Measurements from ENCODE around the gene STRADA.
A peak's percentile ranks its signal among the peaks of the same experiment; 100 is the strongest.

Gene STRADA

DNA sequence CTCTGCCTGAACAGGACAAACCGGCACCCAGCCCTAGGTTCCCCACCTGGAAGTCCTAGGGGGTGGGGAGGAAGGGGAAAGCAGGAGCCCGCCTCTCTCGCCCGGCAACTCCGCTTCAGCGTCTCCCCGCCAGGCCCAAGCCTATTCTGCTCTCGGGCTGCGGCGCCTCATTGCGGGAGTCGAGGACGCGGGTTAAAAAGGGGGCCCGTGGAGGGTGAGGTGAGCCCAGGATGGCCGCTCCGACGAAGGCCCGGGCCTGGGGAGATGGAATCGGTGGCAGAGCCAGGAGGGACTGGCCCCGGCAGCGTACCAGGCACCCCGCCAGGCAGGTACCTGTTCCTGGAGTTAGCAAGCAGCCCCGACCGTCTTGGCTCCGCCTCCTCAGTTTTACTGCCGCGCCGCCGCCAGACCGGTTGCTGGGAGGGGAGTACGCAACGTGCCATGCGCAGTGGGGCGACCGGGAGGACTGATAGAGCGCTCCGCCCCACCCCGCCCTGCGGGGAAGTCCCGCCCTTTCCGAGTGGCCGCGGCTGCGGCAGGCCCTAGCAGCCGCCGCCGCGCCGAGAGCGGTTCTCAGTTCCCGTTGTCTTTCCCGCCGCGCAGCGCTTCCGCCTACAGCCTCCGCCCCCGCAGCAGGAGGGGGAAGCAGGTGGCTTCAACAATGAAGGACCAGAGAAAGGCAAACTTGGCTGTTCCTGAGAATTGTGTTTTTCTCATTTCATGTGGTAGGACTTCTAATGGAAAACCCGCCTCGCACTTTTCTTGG, at the start of gene STRADA:
Gene STRADA (minus strand): TSS at position 392 of the 766 bp plus-strand sequence. CDS start 13,430 bp downstream, outside the sequence.
- peak within 1 kb of the TSS; percentile 97 for H3K9ac ChIP-seq (ENCODE audit: low read length)
- peak; percentile 99 for DNase-seq (ENCODE audit: low read depth)
- H3K36me3 ChIP-seq (ENCODE audit: control insufficient read depth, insufficient read depth, low read length, severe bottlenecking) = peaks cover 21% of the 10 kb centered on the region
- no peaks in the 10 kb centered on the region for H3K27me3 ChIP-seq (replicated peaks; ENCODE audit: control insufficient read depth, insufficient read depth, low read length)
- peak within 1 kb of the TSS; percentile 97 for H3K4me3 ChIP-seq (ENCODE audit: low read length)
- H3K9me3 ChIP-seq (ENCODE audit: control insufficient read depth, low read length) = no peaks in the 10 kb centered on the region
- H3K4me1 ChIP-seq (ENCODE audit: control insufficient read depth, insufficient read depth, low read length) = peaks cover 12% of the 10 kb centered on the region

GRCh38 chr17:63790057-63790456, 48.5 kb upstream of the STRADA start:
- Histone ChIP-seq H3K9me3 (ENCODE audit: control insufficient read depth, low read length) (no peaks in the 10 kb centered on the region), H3K4me1 (ENCODE audit: control insufficient read depth, insufficient read depth, low read length) (peaks cover 11% of the 10 kb centered on the region), H3K27me3 (replicated peaks; ENCODE audit: control insufficient read depth, insufficient read depth, low read length) (no peaks in the 10 kb centered on the region), H3K9ac (ENCODE audit: low read length) (no peak overlapping the region), H3K36me3 (ENCODE audit: control insufficient read depth, insufficient read depth, low read length, severe bottlenecking) (peaks cover 80% of the 10 kb centered on the region), H3K4me3 (ENCODE audit: low read length) (no peak overlapping the region)
- no peak for DNase-seq (ENCODE audit: low read depth)

- Histone ChIP-seq H3K9ac (ENCODE audit: low read length) (no peak overlapping the region), H3K4me3 (ENCODE audit: low read length) (no peak overlapping the region), H3K27me3 (replicated peaks; ENCODE audit: control insufficient read depth, insufficient read depth, low read length) (no peaks in the 10 kb centered on the region), H3K4me1 (ENCODE audit: control insufficient read depth, insufficient read depth, low read length) (peaks cover 26% of the 10 kb centered on the region), H3K36me3 (ENCODE audit: control insufficient read depth, insufficient read depth, low read length, severe bottlenecking) (peaks cover 60% of the 10 kb centered on the region), H3K9me3 (ENCODE audit: control insufficient read depth, low read length) (no peaks in the 10 kb centered on the region)
- DNase-seq (ENCODE audit: low read depth) = no peak
These were observed 45.5 kb upstream of the STRADA start for GRCh38 chr17:63786971-63787711.

DNA sequence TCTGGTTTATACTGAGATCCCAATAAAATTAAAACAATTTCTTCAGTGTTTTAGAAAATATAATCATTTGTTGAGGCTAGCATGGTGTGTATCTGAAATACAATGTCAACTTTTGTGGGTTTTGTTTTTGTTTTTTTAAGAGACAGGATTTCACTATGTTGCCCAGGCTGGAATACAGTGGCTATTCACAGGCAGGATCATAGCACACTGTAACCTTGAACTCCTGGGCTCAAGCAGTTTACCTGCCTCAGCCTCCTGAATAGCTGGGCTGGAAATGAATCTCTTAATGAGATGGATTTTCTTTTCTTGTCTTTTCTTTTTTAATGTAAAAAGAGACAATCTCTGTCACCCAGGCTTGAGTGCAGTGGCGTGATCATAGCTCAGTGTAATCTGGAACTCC, 44.5 kb upstream of the STRADA start:
- no peak for DNase-seq (ENCODE audit: low read depth)
- Histone ChIP-seq H3K27me3 (replicated peaks; ENCODE audit: control insufficient read depth, insufficient read depth, low read length) (no peaks in the 10 kb centered on the region), H3K36me3 (ENCODE audit: control insufficient read depth, insufficient read depth, low read length, severe bottlenecking) (peaks cover 51% of the 10 kb centered on the region), H3K4me3 (ENCODE audit: low read length) (no peak overlapping the region), H3K4me1 (ENCODE audit: control insufficient read depth, insufficient read depth, low read length) (peaks cover 28% of the 10 kb centered on the region), H3K9me3 (ENCODE audit: control insufficient read depth, low read length) (no peaks in the 10 kb centered on the region), H3K9ac (ENCODE audit: low read length) (no peak overlapping the region)

- Histone ChIP-seq H3K4me3 (ENCODE audit: low read length) (no peak overlapping the region), H3K9me3 (ENCODE audit: control insufficient read depth, low read length) (no peaks in the 10 kb centered on the region), H3K9ac (ENCODE audit: low read length) (no peak overlapping the region), H3K4me1 (ENCODE audit: control insufficient read depth, insufficient read depth, low read length) (peaks cover 33% of the 10 kb centered on the region), H3K27me3 (replicated peaks; ENCODE audit: control insufficient read depth, insufficient read depth, low read length) (no peaks in the 10 kb centered on the region), H3K36me3 (ENCODE audit: control insufficient read depth, insufficient read depth, low read length, severe bottlenecking) (peaks cover 45% of the 10 kb centered on the region)
- peak; percentile 62 for DNase-seq (ENCODE audit: low read depth)
These were observed 44.0 kb upstream of the STRADA start for GRCh38 chr17:63785556-63785955.

GRCh38 chr17:63783522-63783921, 41.9 kb upstream of the STRADA start:
- DNase-seq (ENCODE audit: low read depth) = no peak
- Histone ChIP-seq H3K27me3 (replicated peaks; ENCODE audit: control insufficient read depth, insufficient read depth, low read length) (no peaks in the 10 kb centered on the region), H3K4me3 (ENCODE audit: low read length) (no peak overlapping the region), H3K36me3 (ENCODE audit: control insufficient read depth, insufficient read depth, low read length, severe bottlenecking) (peaks cover 27% of the 10 kb centered on the region), H3K9me3 (ENCODE audit: control insufficient read depth, low read length) (no peaks in the 10 kb centered on the region), H3K9ac (ENCODE audit: low read length) (no peak overlapping the region), H3K4me1 (ENCODE audit: control insufficient read depth, insufficient read depth, low read length) (peaks cover 38% of the 10 kb centered on the region)

- Histone ChIP-seq H3K27me3 (replicated peaks; ENCODE audit: control insufficient read depth, insufficient read depth, low read length) (no peaks in the 10 kb centered on the region), H3K36me3 (ENCODE audit: control insufficient read depth, insufficient read depth, low read length, severe bottlenecking) (peaks cover 20% of the 10 kb centered on the region), H3K9ac (ENCODE audit: low read length) (no peak overlapping the region), H3K4me3 (ENCODE audit: low read length) (peak overlapping the region; percentile 11), H3K4me1 (ENCODE audit: control insufficient read depth, insufficient read depth, low read length) (peaks cover 42% of the 10 kb centered on the region), H3K9me3 (ENCODE audit: control insufficient read depth, low read length) (no peaks in the 10 kb centered on the region)
- no peak for DNase-seq (ENCODE audit: low read depth)
These were observed 39.3 kb upstream of the STRADA start for GRCh38 chr17:63780928-63781327.

- Histone ChIP-seq H3K36me3 (ENCODE audit: control insufficient read depth, insufficient read depth, low read length, severe bottlenecking) (peaks cover 20% of the 10 kb centered on the region), H3K9me3 (ENCODE audit: control insufficient read depth, low read length) (no peaks in the 10 kb centered on the region), H3K4me1 (ENCODE audit: control insufficient read depth, insufficient read depth, low read length) (peaks cover 42% of the 10 kb centered on the region), H3K27me3 (replicated peaks; ENCODE audit: control insufficient read depth, insufficient read depth, low read length) (no peaks in the 10 kb centered on the region), H3K4me3 (ENCODE audit: low read length) (peak overlapping the region; percentile 11), H3K9ac (ENCODE audit: low read length) (no peak overlapping the region)
- peak; percentile 36 for DNase-seq (ENCODE audit: low read depth)
These were observed 38.9 kb upstream of the STRADA start for GRCh38 chr17:63780507-63780906.

- peak; percentile 30 for DNase-seq (ENCODE audit: low read depth)
These were observed 33.8 kb upstream of the STRADA start for GRCh38 chr17:63775420-63775819.

GRCh38 chr17:63774969-63775265, 33.3 kb upstream of the STRADA start:
- Histone ChIP-seq H3K9me3 (ENCODE audit: control insufficient read depth, low read length) (no peaks in the 10 kb centered on the region), H3K4me1 (ENCODE audit: control insufficient read depth, insufficient read depth, low read length) (peaks cover 26% of the 10 kb centered on the region), H3K27me3 (replicated peaks; ENCODE audit: control insufficient read depth, insufficient read depth, low read length) (no peaks in the 10 kb centered on the region), H3K4me3 (ENCODE audit: low read length) (peak overlapping the region; percentile 98), H3K36me3 (ENCODE audit: control insufficient read depth, insufficient read depth, low read length, severe bottlenecking) (peaks cover 11% of the 10 kb centered on the region), H3K9ac (ENCODE audit: low read length) (peak overlapping the region; percentile 99)
- peak; percentile 49 for DNase-seq (ENCODE audit: low read depth)

More at GRCh38 chr17:63775420-63775819, 33.8 kb upstream of the STRADA start:
- peaks cover 25% of the 10 kb centered on the region for H3K4me1 ChIP-seq (ENCODE audit: control insufficient read depth, insufficient read depth, low read length)
- peak overlapping the region; percentile 99 for H3K9ac ChIP-seq (ENCODE audit: low read length)
- no peaks in the 10 kb centered on the region for H3K9me3 ChIP-seq (ENCODE audit: control insufficient read depth, low read length)
- no peaks in the 10 kb centered on the region for H3K27me3 ChIP-seq (replicated peaks; ENCODE audit: control insufficient read depth, insufficient read depth, low read length)
- peak overlapping the region; percentile 98 for H3K4me3 ChIP-seq (ENCODE audit: low read length)
- H3K36me3 ChIP-seq (ENCODE audit: control insufficient read depth, insufficient read depth, low read length, severe bottlenecking) = peaks cover 11% of the 10 kb centered on the region

GRCh38 chr17:63774141-63774968, 32.8 kb upstream of the STRADA start, which contains the start of gene DDX42:
DDX42 (plus strand) TSS chr17:63774170; CDS start chr17:63787050, 12,880 bp downstream.
- Histone ChIP-seq H3K4me1 (ENCODE audit: control insufficient read depth, insufficient read depth, low read length) (peaks cover 26% of the 10 kb centered on the region), H3K36me3 (ENCODE audit: control insufficient read depth, insufficient read depth, low read length, severe bottlenecking) (peaks cover 11% of the 10 kb centered on the region), H3K4me3 (ENCODE audit: low read length) (peak within 1 kb of the TSS; percentile 98), H3K27me3 (replicated peaks; ENCODE audit: control insufficient read depth, insufficient read depth, low read length) (no peaks in the 10 kb centered on the region), H3K9me3 (ENCODE audit: control insufficient read depth, low read length) (no peaks in the 10 kb centered on the region), H3K9ac (ENCODE audit: low read length) (peak within 1 kb of the TSS; percentile 99)
- peak; percentile 77 for DNase-seq (ENCODE audit: low read depth)

Measured in adipocyte (in vitro differentiated cells).